DOHH2 (cell line): Measurements from ENCODE around the gene FAM20A.

ENCODE experiments used
- H3F3A ChIP-seq: fragments of 200-600 bp; sonication (generic), shearing (Covaris generic); 2 replicates; pipeline ENCODE4 v1.6.0; 2016; ENCODE audit warnings: antibody characterized with exemption, mild to moderate bottlenecking; ENCODE audit not compliant: control insufficient read depth, insufficient read depth
- H3K27ac ChIP-seq: fragments of 200-600 bp; sonication (generic); 2 replicates; pipeline ENCODE4 v1.5.1; 2014; ENCODE audit warnings: low read depth, mild to moderate bottlenecking, low read length, moderate library complexity
- H3K27me3 ChIP-seq: fragments of 200-600 bp; sonication (generic); 2 replicates; pipeline ENCODE4 v1.6.1; 2014; ENCODE audit warnings: mild to moderate bottlenecking, low read length, mixed read lengths; ENCODE audit not compliant: control insufficient read depth
- H3K36me3 ChIP-seq: fragments of 200-600 bp; sonication (generic); 2 replicates; pipeline ENCODE4 v1.6.1; 2014; ENCODE audit warnings: mild to moderate bottlenecking, low read length, moderate library complexity, mixed read lengths; ENCODE audit not compliant: control insufficient read depth
- H3K4me1 ChIP-seq: fragments of 200-600 bp; sonication (generic); 2 replicates; pipeline ENCODE4 v1.6.1; 2014; ENCODE audit warnings: mild to moderate bottlenecking, low read length, mixed read lengths; ENCODE audit not compliant: control insufficient read depth
- H3K4me2 ChIP-seq: fragments of 200-600 bp; sonication (generic); 2 replicates; pipeline ENCODE4 v1.6.0; 2014; ENCODE audit warnings: mild to moderate bottlenecking, low read length, moderate library complexity
- H3K4me3 ChIP-seq: fragments of 200-600 bp; sonication (generic); 2 replicates; pipeline ENCODE4 v1.5.1; 2014; ENCODE audit warnings: mild to moderate bottlenecking, low read length, mixed read lengths
- H3K79me2 ChIP-seq: fragments of 200-600 bp; sonication (generic); 2 replicates; pipeline ENCODE4 v1.6.1; 2014; ENCODE audit warnings: mild to moderate bottlenecking, low read length, mixed read lengths; ENCODE audit not compliant: control insufficient read depth
- H3K9me2 ChIP-seq: fragments of 200-600 bp; sonication (generic); replicated peaks from 2 replicates; pipeline ENCODE4 v1.6.1; 2014; ENCODE audit warnings: mild to moderate bottlenecking, low read length, mixed read lengths; ENCODE audit not compliant: control insufficient read depth
- H3K9me3 ChIP-seq: fragments of 200-600 bp; sonication (generic); 2 replicates; pipeline ENCODE4 v1.6.1; 2014; ENCODE audit warnings: antibody characterized with exemption, low read length, mixed read lengths; ENCODE audit not compliant: control insufficient read depth, insufficient read depth
- H4K20me1 ChIP-seq: fragments of 200-600 bp; sonication (generic); 2 replicates; pipeline ENCODE4 v1.6.0; 2014; ENCODE audit warnings: low read depth, mild to moderate bottlenecking, antibody characterized with exemption, low read length, moderate library complexity; ENCODE audit not compliant: control insufficient read depth, insufficient read depth
- CTCF ChIP-seq: fragments of 200-600 bp; sonication (generic); IDR thresholded peaks from one replicate; pipeline ENCODE4 v1.5.1; 2014; ENCODE audit warnings: antibody characterized with exemption, mild to moderate bottlenecking, low read depth, low read length; ENCODE audit not compliant: poor library complexity, severe bottlenecking
- EZH2phosphoT487 ChIP-seq: fragments of 200-600 bp; sonication (generic); IDR thresholded peaks from 2 replicates; pipeline ENCODE4 v1.6.1; 2017; ENCODE audit warnings: borderline replicate concordance, mild to moderate bottlenecking, antibody characterized with exemption, low read length, moderate library complexity, mixed read lengths

Gene FAM20A

DNA sequence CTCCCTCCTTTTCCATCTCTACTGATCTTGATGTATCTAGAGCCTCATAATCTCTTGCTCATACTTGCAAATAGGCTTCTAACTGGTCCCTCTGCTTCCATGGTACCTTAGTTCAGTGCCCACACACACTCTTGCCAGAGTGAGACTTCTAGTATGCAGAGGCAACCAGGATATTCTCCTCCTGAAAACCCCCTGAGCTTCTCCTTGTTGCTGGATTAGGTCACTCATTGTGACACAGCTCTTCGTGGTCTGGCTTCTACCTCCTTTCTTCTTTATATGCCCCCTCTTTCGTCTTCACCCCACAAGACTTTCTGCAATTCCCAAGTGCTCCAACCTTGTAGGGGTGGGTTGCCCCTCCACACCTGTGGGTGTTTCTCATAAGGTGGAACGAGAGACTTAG, 2.5 kb upstream of the FAM20A start:
- no peaks in the 10 kb centered on the region for H4K20me1 ChIP-seq
- H3K9me2 ChIP-seq: no peaks in the 10 kb centered on the region; the same call in 1 of the 2 replicates
- H3K27ac ChIP-seq: no peak overlapping the region
- H3K9me3 ChIP-seq: peaks cover 6% of the 10 kb centered on the region; the same call in 1 of the 2 replicates
- no peaks in the 10 kb centered on the region for H3K36me3 ChIP-seq
- H3K4me2 ChIP-seq: no peak overlapping the region
- no peaks in the 10 kb centered on the region; the same call in 1 of the 2 replicates for H3K27me3 ChIP-seq
- no peaks in the 10 kb centered on the region for H3K4me1 ChIP-seq
- no peaks in the 10 kb centered on the region for H3K79me2 ChIP-seq
- H3K4me3 ChIP-seq: no peak overlapping the region
- H3F3A ChIP-seq: no peaks in the 10 kb centered on the region
- TF ChIP-seq EZH2phosphoT487 (no peak), CTCF (no peak)

DNA sequence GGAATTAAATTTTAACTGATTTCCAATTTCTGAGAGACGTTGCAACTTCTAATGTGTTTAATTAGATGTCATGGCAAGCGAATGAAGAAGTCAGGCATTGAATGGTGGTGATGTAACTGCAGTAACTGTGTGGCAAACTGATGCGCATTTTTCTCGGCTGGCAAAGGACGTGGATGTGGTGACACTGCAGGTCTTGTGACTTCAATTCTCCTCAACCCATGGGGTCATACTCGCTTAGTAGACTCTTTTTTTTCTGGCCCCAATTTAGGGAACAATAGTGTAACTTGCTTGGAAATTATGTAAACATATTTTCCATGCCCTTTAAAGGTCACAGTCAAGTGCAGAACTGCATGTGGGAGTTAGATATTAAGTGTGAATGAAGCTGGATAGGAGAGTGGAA, 1.9 kb upstream of the FAM20A start:
- Histone ChIP-seq H3K9me3 (peaks cover 5% of the 10 kb centered on the region; the same call in 1 of the 2 replicates), H3K4me3 (no peak overlapping the region), H3K27ac (no peak overlapping the region), H3K9me2 (no peaks in the 10 kb centered on the region; the same call in 1 of the 2 replicates), H3K79me2 (no peaks in the 10 kb centered on the region), H3K4me2 (no peak overlapping the region), H3F3A (no peaks in the 10 kb centered on the region), H3K4me1 (no peaks in the 10 kb centered on the region), H3K27me3 (no peaks in the 10 kb centered on the region; the same call in 1 of the 2 replicates), H3K36me3 (no peaks in the 10 kb centered on the region), H4K20me1 (no peaks in the 10 kb centered on the region)
- TF ChIP-seq CTCF: no peak
- no peak for TF ChIP-seq EZH2phosphoT487

- H3K27me3 ChIP-seq: no peaks in the 10 kb centered on the region; the same call in 1 of the 2 replicates
- H3K4me1 ChIP-seq: no peaks in the 10 kb centered on the region
Observed at GRCh38 chr17:68602289-68602688, 1.1 kb upstream of the FAM20A start.

More at GRCh38 chr17:68602289-68602688, 1.1 kb upstream of the FAM20A start:
- H3K27ac ChIP-seq: no peak overlapping the region
- H3K9me2 ChIP-seq: no peaks in the 10 kb centered on the region; the same call in 1 of the 2 replicates
- H3K4me2 ChIP-seq: no peak overlapping the region
- no peak overlapping the region for H3K4me3 ChIP-seq
- no peaks in the 10 kb centered on the region for H4K20me1 ChIP-seq
- H3K36me3 ChIP-seq: no peaks in the 10 kb centered on the region
- H3F3A ChIP-seq: no peaks in the 10 kb centered on the region
- peaks cover under 1% of the 10 kb centered on the region; the same call in 1 of the 2 replicates for H3K9me3 ChIP-seq
- no peaks in the 10 kb centered on the region for H3K79me2 ChIP-seq
- TF ChIP-seq EZH2phosphoT487 (no peak), CTCF (no peak)
